ENCODE data around the gene RAD50.

Gene RAD50

GRCh38 chr5:132647473-132647872, 90.7 kb downstream of the RAD50 start:
- TF ChIP-seq CTCF (conservative IDR thresholded peaks at IDR 0.05; ENCODE audit: low read depth, low read length): no peak
- no peaks in the 10 kb centered on the region for H3K79me2 ChIP-seq (ENCODE audit: insufficient read depth, low read depth)

GRCh38 chr5:132648355-132648754, 91.6 kb downstream of the RAD50 start:
- Histone ChIP-seq H2AFZ (ENCODE audit: low read depth) (no peak overlapping the region), H3K4me1 (ENCODE audit: low read depth, poor library complexity, severe bottlenecking) (no peaks in the 10 kb centered on the region), H3K36me3 (ENCODE audit: insufficient read depth) (no peaks in the 10 kb centered on the region), H3K4me2 (no peak overlapping the region), H3K27ac (no peak overlapping the region), H3K79me2 (ENCODE audit: insufficient read depth, low read depth) (no peaks in the 10 kb centered on the region), H4K20me1 (ENCODE audit: insufficient read depth) (no peaks in the 10 kb centered on the region), H3K4me3 (IDR thresholded peaks at IDR 0.05; ENCODE audit: insufficient read depth, low read depth, low read length) (no peak overlapping the region), H3K27me3 (ENCODE audit: insufficient read depth, low read depth) (no peaks in the 10 kb centered on the region), H3K9ac (no peak overlapping the region)
- no peak for TF ChIP-seq CTCF (conservative IDR thresholded peaks at IDR 0.05; ENCODE audit: low read depth, low read length)

More at GRCh38 chr5:132647473-132647872, 90.7 kb downstream of the RAD50 start:
- H3K4me2 ChIP-seq: no peak overlapping the region
- H3K9ac ChIP-seq: no peak overlapping the region
- no peak overlapping the region for H3K4me3 ChIP-seq (IDR thresholded peaks at IDR 0.05; ENCODE audit: insufficient read depth, low read depth, low read length)
- H4K20me1 ChIP-seq (ENCODE audit: insufficient read depth): no peaks in the 10 kb centered on the region
- H3K36me3 ChIP-seq (ENCODE audit: insufficient read depth): no peaks in the 10 kb centered on the region
- H2AFZ ChIP-seq (ENCODE audit: low read depth): no peak overlapping the region
- H3K27ac ChIP-seq: no peak overlapping the region
- no peaks in the 10 kb centered on the region for H3K27me3 ChIP-seq (ENCODE audit: insufficient read depth, low read depth)
- H3K4me1 ChIP-seq (ENCODE audit: low read depth, poor library complexity, severe bottlenecking): no peaks in the 10 kb centered on the region

- no peaks in the 10 kb centered on the region for H3K27me3 ChIP-seq (ENCODE audit: insufficient read depth, low read depth)
- no peak overlapping the region for H2AFZ ChIP-seq (ENCODE audit: low read depth)
- no peaks in the 10 kb centered on the region for H3K4me1 ChIP-seq (ENCODE audit: low read depth, poor library complexity, severe bottlenecking)
- no peaks in the 10 kb centered on the region for H3K36me3 ChIP-seq (ENCODE audit: insufficient read depth)
- no peaks in the 10 kb centered on the region for H4K20me1 ChIP-seq (ENCODE audit: insufficient read depth)
- H3K27ac ChIP-seq: no peak overlapping the region
- H3K9ac ChIP-seq: no peak overlapping the region
- no peak overlapping the region for H3K4me2 ChIP-seq
- TF ChIP-seq CTCF (conservative IDR thresholded peaks at IDR 0.05; ENCODE audit: low read depth, low read length): no peak
- H3K4me3 ChIP-seq (IDR thresholded peaks at IDR 0.05; ENCODE audit: insufficient read depth, low read depth, low read length): no peak overlapping the region
- no peaks in the 10 kb centered on the region for H3K79me2 ChIP-seq (ENCODE audit: insufficient read depth, low read depth)
Observed at GRCh38 chr5:132651838-132652469, 95.2 kb downstream of the RAD50 start.

GRCh38 chr5:132653716-132654115, 96.9 kb downstream of the RAD50 start:
- Histone ChIP-seq H3K36me3 (ENCODE audit: insufficient read depth) (no peaks in the 10 kb centered on the region), H3K9ac (no peak overlapping the region), H3K4me3 (IDR thresholded peaks at IDR 0.05; ENCODE audit: insufficient read depth, low read depth, low read length) (no peak overlapping the region), H3K79me2 (ENCODE audit: insufficient read depth, low read depth) (no peaks in the 10 kb centered on the region), H3K27ac (no peak overlapping the region), H3K4me2 (no peak overlapping the region), H2AFZ (ENCODE audit: low read depth) (no peak overlapping the region), H3K27me3 (ENCODE audit: insufficient read depth, low read depth) (no peaks in the 10 kb centered on the region), H4K20me1 (ENCODE audit: insufficient read depth) (no peaks in the 10 kb centered on the region), H3K4me1 (ENCODE audit: low read depth, poor library complexity, severe bottlenecking) (no peaks in the 10 kb centered on the region)
- TF ChIP-seq CTCF (conservative IDR thresholded peaks at IDR 0.05; ENCODE audit: low read depth, low read length): no peak
